ENCODE results near the gene GH2.
"Not testable (repeated sequence)": the region's sequence is repeated elsewhere in the genome, so short reads cannot be mapped to it uniquely, and the experiment has no call there.

Gene GH2

GRCh38 chr17:63874061-63874626 lies 7.6 kb downstream of the GH2 start:
- DNase-seq (ENCODE audit: low read depth in 2 of 2), result not testable (repeated sequence)

DNA sequence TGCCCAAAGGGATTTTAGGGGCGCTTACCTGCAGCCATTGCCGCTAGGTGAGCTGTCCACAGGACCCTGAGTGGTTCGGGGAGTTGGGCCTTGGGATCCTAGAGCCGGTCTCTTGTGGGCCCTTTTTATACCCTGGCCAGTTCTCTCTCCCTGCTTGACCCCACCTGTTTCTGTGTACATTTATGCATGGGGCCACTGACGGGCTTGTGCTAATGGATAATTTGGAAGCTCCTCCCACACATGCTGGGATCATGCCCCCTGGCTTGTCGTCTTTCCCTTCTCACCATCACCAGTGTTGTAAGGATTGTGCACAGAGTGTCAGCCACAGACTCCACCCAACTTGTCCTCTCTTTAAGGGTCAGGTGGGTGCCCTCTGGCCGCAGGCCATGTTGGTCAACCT lies 8.2 kb downstream of the GH2 start, which contains the start of gene CSH2:
CSH2 (minus strand) TSS at position 101 of the 400 bp plus-strand sequence; CDS start at position 38, 63 bp downstream.
- not testable (repeated sequence) for DNase-seq (ENCODE audit: low read depth in 2 of 2)

- DNase-seq (ENCODE audit: low read depth in 2 of 2), result not testable (repeated sequence)
Observed at GRCh38 chr17:63871646-63872365, 9.9 kb downstream of the GH2 start.

GRCh38 chr17:63870292-63870665 lies 11.5 kb downstream of the GH2 start:
- DNase-seq (ENCODE audit: low read depth in 2 of 2), result not testable (repeated sequence)

DNA sequence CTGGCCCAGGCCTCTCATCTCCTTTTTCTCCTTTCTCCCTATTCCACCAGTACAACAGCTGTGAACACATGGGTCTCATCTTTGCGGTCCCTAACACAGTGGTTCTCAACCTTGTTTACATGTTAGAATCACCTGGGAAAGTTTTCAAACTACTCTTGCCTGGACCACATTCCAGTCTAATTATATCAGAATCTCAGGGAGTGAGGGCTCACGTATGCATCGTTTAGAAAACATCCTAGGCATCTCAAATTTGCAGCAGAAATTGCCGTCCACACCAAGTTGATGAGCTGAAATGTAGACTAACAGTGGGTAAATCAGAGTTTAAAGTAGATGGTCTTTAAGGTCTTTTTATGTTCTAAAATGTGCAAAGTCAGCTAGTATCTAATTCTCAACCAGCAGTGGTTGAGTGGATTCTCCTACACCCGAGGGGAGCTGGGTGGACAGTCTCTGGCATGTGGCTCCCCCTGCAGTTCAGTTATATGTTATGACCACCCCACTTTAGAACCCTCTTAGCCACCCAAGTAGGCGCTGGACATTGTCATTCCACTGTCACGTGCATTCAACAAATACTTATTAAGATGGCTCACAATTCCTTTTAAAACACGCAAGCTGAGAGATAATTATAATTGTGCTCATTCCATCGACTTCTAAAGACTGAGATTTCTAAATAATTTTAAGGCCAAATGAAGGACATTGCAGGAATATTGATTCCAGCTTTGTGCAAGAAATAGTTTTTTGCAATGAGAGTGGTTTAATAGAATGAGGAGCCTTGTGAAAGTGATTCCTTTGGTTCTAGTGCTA lies 12.1 kb downstream of the GH2 start:
- not testable (repeated sequence) for DNase-seq (ENCODE audit: low read depth in 2 of 2)

- DNase-seq (ENCODE audit: low read depth in 2 of 2), result not testable (repeated sequence)
Observed at GRCh38 chr17:63866625-63867024, 15.1 kb downstream of the GH2 start.

- no peak for DNase-seq (ENCODE audit: low read depth in 2 of 2)
Observed at GRCh38 chr17:63859257-63859656, 22.5 kb downstream of the GH2 start.

DNA sequence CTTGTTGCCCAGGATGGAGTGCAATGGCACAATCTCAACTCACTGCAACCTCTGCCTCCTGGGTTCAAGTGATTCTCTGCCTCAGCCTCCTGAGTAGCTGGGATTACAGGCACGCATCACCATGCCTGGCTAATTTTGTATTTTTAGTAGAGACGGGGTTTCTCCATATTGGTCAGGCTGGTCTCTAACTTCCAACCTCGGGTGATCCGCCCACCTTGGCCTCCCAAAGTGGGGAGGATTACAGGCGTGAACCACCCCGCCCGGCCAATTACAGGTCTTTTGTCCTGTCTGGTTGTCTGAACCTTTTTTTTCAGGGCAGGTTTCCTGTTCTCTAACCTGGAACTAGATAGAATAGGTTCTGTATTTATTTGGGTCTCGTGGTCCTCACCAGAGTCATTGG lies 25.3 kb downstream of the GH2 start:
- not testable (repeated sequence) for DNase-seq (ENCODE audit: low read depth in 2 of 2)

DNA sequence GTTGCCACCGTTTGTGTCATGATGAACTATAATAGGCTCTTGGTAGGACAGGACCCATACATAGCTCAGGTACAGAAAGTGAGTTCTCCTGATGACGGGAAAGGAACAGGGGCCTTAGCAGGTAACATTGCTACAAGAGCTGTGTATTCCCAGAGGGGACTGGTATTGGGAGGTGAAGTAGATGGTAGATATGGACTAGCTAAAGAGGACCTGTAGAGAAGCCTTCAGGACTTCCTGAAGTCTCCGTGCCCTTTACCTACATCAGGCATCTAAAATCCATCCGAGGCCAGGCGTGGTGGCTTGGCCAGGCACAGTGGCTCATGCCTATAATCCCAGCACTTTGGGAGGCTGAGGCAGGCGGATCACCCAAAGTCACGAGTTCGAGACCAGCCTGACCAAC lies 26.6 kb downstream of the GH2 start:
- no peak for DNase-seq (ENCODE audit: low read depth in 2 of 2)

- DNase-seq (ENCODE audit: low read depth in 2 of 2), result no peak
Observed at GRCh38 chr17:63854709-63855108, 27.0 kb downstream of the GH2 start.

DNA sequence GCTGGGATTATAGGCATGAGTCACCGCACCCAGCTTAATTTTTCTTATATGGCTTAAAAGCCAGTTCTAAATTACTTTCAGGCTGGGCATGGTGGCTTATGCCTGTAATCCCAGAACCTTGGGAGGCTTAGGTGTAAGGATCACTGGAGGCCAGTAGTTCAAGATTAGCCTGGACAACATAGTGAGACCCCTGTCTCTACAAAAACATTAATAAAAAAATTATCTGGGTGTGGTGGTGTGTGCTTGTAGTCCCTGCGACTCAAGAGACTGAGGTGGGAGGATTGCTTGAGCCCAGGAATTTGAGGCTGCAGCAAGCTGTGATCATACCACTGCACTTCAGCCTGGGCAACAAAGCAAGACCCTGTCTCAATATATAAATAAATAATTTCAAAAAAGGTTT lies 28.5 kb downstream of the GH2 start:
- no peak for DNase-seq (ENCODE audit: low read depth in 2 of 2)

DNA sequence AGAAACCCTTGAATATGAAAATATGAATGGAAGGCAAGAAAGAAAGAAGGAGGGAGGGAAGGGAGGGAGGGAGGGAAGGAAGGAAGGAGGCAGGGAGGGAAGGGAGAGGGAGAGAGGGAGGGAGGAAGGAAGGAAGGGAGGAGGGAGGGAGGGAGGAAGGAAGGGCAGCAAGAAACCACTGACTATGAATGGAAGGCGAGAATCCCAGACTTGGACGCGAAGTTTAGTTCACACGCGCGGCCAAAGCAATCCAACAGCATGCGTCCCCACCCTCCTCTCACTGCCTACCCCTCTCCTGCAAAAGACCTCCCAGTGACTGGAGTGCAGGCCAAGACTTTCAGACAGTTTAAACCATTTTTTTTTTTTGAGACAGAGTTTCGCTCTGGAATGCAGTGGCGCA lies 31.3 kb downstream of the GH2 start:
- no peak for DNase-seq (ENCODE audit: low read depth in 2 of 2)

DNA sequence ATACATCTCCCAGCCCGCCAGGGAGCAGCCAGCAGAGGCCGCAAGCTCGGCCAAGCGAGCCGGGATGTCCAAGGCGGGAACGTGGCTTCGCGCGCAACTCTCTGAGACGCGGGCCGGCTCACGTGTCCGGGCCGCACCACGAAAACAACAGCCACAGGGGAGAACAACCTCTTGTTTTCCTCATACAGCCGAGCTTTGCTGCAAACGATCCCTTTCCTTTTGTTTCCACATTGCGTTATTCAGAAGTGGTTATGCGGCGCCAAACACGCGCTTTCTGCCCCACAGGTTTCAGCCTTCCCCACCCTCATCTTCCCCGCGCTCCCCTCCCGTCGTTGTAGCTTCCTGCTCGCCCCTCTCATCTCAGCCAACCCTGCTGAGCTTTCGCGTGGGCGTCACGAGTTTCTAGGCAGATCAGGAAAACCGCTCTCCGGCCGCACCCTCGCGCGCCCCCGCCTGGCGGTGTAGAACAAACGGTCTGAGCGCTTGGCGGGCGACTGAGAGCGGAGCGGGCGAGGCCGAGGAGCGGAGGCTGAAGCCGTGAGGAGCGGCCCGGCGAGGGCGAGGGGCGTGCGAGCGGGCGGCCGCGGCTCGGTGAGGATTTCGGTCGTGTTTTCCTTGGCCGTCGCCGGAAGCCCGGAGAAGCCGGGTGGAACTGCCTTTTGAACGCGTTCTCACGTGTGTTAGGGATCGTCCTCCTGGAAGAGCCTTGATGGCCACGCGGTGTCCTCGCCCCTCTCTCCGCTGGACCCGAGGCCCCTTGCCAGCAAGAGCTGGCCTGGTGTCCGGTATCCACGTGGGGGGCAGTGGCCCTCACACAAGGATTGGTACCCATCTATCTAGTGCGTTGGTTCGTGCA lies 32.7 kb downstream of the GH2 start:
- peak; percentile 96 to 97 for DNase-seq (ENCODE audit: low read depth in 2 of 2)

DNA sequence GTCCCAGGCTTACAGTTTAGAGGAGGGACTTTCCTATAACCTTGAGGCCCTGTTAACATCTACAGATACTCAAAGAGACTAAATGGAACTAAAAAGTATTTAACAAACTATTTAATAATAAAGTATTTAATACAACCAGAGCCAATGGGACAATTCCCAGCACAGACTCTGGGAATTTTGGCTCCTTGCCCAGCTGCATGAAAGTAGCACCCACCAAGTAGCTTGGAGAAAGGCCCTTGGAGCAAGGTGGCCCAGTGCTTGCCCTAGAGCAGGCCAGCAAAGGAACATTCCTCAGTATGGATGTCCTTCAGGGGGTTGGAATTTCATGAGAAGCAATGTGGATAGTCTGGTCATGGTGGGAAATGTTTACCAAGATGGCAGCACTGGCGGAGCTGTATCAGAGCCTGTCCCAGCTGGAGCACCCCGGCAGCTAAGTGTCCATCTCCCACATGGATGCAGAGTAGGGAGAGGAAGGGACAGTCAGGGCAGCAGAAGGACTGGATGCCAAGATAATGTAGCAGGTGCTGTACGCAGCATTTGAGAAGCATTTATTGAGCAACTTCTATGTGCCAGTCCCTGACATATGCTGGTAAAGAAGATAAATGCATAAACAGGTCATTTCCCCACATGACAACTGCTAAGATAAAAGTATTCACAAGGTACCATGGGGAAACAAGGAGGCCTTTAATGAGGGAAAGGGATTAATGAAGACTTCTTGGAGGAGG lies 34.1 kb downstream of the GH2 start:
- DNase-seq (ENCODE audit: low read depth in 2 of 2), result no peak

GRCh38 chr17:63845509-63845908 lies 36.2 kb downstream of the GH2 start:
- no peak for DNase-seq (ENCODE audit: low read depth in 2 of 2)

DNA sequence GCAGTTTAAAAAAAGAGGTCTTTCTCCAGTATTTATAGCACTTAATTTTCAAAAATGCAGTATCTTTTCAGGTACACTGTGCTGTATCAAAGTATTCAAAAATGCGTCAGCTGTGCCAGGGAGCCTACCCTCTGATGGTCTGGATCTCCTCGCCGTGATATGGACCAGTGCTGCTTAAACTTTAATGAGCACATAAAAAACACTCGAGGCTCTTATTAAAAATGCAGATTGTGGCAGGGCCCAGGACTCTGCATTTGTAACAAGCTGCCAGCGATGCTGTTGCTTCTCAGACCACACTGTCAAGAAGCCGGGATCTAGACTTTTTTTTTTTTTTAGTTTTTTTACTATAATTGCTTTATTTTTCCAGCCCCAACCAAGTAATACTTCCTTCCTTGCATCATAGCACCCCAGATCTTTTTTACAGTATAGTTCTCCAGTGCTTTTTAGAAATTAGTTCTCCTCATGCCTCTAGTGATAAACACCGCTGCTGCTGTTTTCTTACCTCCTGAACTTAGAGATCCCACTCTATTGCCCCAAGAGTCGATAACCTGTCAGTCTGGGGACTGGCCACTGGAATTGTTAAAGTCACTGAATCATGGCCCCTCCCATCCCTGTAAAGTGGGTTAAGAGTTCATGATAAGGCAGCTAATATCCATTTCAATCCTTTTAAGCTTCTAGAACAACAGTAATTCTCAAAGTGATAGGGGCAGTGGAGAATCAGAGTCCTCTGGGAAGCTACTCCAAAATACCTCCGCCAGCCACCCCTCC lies 37.6 kb downstream of the GH2 start:
- no peak for DNase-seq (ENCODE audit: low read depth in 2 of 2)

DNA sequence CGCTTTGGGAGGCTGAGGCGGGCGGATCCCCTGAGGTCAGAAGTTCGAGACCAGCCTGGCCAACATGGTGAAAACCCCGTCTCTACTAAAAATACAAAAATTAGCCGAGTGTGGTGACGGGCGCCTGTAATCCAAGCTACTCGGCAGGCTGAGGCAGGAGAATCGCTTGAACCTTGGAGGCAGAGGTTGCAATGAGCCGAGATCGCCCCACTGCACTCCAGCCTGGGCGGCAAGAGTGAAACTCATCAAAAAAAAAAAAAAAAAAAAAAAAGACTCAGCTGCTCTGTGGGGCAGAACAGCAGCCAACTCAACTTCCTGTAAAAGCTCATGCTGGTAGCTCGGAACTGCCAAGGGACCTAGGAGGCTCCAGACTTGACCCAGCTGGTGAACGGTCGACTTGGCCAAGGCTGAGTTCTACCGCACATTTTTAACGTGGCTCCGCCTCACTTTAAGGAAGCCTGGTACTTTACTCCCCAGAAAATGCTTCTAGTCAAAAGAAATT lies 38.3 kb downstream of the GH2 start:
- not testable (repeated sequence) for DNase-seq (ENCODE audit: low read depth in 2 of 2)

- peak; percentile 99 for DNase-seq (ENCODE audit: low read depth in 2 of 2)
Observed at GRCh38 chr17:63842540-63843386, 39.0 kb downstream of the GH2 start, which contains the start of gene SMARCD2. Gene SMARCD2, minus strand, starts transcription at chr17:63842685. Its CDS starts 11 bp downstream, at chr17:63842674.

DNA sequence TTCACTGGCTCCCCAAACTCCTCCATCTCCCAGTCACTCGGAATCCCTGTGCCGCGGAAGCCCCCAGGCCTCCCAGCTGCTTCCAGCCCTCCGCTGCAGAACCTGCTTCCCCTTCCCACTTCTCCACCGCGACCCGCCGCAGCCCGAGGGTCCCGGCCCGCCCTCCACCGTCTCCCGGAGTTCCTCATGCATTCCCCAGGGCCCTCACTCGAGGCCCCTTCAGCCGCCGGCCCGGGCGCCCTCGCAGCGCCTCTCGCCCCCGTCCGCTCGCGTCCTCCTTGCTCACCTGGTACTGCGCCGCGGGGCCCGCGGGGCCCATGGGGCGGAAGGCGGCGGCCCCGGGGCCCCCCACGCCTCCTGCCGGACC lies 39.6 kb downstream of the GH2 start:
- no peak for DNase-seq (ENCODE audit: low read depth in 2 of 2)

All from stimulated activated CD4-positive, alpha-beta T cell treated with anti-CD3 and anti-CD28 coated beads, Interleukin-1b, Interleukin-23, amount 100 ng/mL, for 4 hours (primary cell).